ENCODE data around the gene ELP4. TPM values are rescaled to one million over a fixed set of nuclear protein-coding genes. Genes with fewer than 3 reads are reported as not detected.

Gene ELP4
- total RNA-seq, 1 experiment from 2014 or later = 21.4 TPM

- intact Hi-C loops (cut with micrococcal nuclease) = no loop called here
- no peak for DNase-seq (ENCODE audit: low read depth, low spot score)
- POLR2A ChIA-PET = no interaction called here
- BruUV-seq (replicated peaks) = no TSS peak
- H3K27me3 ChIP-seq (ENCODE audit: insufficient read depth, low read length) = no peaks in the 10 kb centered on the region
- H3K9ac ChIP-seq (ENCODE audit: low read length) = no peak overlapping the region
- H4K20me1 ChIP-seq (ENCODE audit: insufficient read depth) = no peaks in the 10 kb centered on the region
- H3K4me1 ChIP-seq (ENCODE audit: control insufficient read depth in 1 of 2, insufficient read depth in 2 of 2, low read length in 2 of 2) = no peaks in the 10 kb centered on the region
- ATAC-seq = no peak
- no peaks in the 10 kb centered on the region for H3K79me2 ChIP-seq (ENCODE audit: insufficient read depth, low read length)
- H3K4me3 ChIP-seq (replicated peaks in 1 of 2; ENCODE audit: low read depth in 1 of 2, low read length in 2 of 2) = no peak overlapping the region
- no peaks in the 10 kb centered on the region for H3K9me3 ChIP-seq (ENCODE audit: control insufficient read depth in 1 of 2, insufficient read depth in 1 of 2, low read depth in 1 of 2, low read length in 2 of 2)
- H3K27ac ChIP-seq (ENCODE audit: low read depth, low read length) = no peak overlapping the region
- no peaks in the 10 kb centered on the region for H3K9me2 ChIP-seq (ENCODE audit: insufficient read depth)
- CTCF ChIA-PET = no interaction called here
- no peak overlapping the region for H3K4me2 ChIP-seq (ENCODE audit: low read length)
- H2AFZ ChIP-seq (ENCODE audit: low read depth, low read length, poor library complexity, severe bottlenecking) = no peak overlapping the region
- TF ChIP-seq POLR2AphosphoS5 (IDR thresholded peaks at IDR 0.05; ENCODE audit: low read depth, low read length) (no peak), YY1 (IDR thresholded peaks at IDR 0.05; ENCODE audit: extremely low read depth, insufficient replicate concordance, low read depth, low read length) (no peak), FOSL1 (IDR thresholded peaks at IDR 0.05; ENCODE audit: low read depth) (no peak), ZNF274 (IDR thresholded peaks at IDR 0.05; ENCODE audit: low read depth, low read length) (no peak), REST (IDR thresholded peaks at IDR 0.05; ENCODE audit: low read depth) (no peak), SIN3A (IDR thresholded peaks at IDR 0.05; ENCODE audit: low read depth) (no peak)
- TF ChIP-seq, protein P1, sequence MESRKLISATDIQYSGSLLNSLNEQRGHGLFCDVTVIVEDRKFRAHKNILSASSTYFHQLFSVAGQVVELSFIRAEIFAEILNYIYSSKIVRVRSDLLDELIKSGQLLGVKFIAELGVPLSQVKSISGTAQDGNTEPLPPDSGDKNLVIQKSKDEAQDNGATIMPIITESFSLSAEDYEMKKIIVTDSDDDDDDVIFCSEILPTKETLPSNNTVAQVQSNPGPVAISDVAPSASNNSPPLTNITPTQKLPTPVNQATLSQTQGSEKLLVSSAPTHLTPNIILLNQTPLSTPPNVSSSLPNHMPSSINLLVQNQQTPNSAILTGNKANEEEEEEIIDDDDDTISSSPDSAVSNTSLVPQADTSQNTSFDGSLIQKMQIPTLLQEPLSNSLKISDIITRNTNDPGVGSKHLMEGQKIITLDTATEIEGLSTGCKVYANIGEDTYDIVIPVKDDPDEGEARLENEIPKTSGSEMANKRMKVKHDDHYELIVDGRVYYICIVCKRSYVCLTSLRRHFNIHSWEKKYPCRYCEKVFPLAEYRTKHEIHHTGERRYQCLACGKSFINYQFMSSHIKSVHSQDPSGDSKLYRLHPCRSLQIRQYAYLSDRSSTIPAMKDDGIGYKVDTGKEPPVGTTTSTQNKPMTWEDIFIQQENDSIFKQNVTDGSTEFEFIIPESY (IDR thresholded peaks at IDR 0.05; ENCODE audit: extremely low read depth, insufficient replicate concordance, low read length) = no peak
- TF ChIP-seq, protein P2, sequence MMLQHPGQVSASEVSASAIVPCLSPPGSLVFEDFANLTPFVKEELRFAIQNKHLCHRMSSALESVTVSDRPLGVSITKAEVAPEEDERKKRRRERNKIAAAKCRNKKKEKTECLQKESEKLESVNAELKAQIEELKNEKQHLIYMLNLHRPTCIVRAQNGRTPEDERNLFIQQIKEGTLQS (IDR thresholded peaks at IDR 0.05) = no peak
- H3K36me3 ChIP-seq (ENCODE audit: control insufficient read depth in 1 of 2, insufficient read depth in 2 of 2, low read length in 2 of 2) = no peaks in the 10 kb centered on the region
- RAD21 ChIA-PET (ENCODE audit: low non-redundant PET in 1 of 2, low total read pairs in 2 of 2, uncharacterized antibody in 2 of 2, unreplicated experiment in 2 of 2) = no interaction called here
Measured at GRCh38 chr11:31757260-31757835, 247.8 kb downstream of the ELP4 start.

Measured in HCT116 (cell line).